T-helper 1 cell treated with Interleukin-12 subunit alpha and Interleukin-12 subunit beta and Interleukin-4 antibody, amounts not matched to agents 30 μg/mL and 1 μg/mL, for 36 hours (primary cell): Measurements from ENCODE around the gene HS3ST3B1.

Experiments
- H3K27ac Mint-ChIP-seq: one replicate; pipeline ENCODE4 v1.8.0; 2021; ENCODE audit warnings: mild to moderate bottlenecking, mixed read lengths
- H3K27me3 Mint-ChIP-seq: one replicate; pipeline ENCODE4 v1.8.0; 2021; ENCODE audit warnings: low read depth, mixed read lengths
- H3K36me3 Mint-ChIP-seq: one replicate; pipeline ENCODE4 v1.8.0; 2021; ENCODE audit warnings: low read depth, mixed read lengths
- H3K4me1 Mint-ChIP-seq: one replicate; pipeline ENCODE4 v1.8.0; 2021; ENCODE audit warnings: low read depth, mixed read lengths
- H3K4me3 Mint-ChIP-seq: one replicate; pipeline ENCODE4 v1.8.0; 2021; ENCODE audit warnings: mild to moderate bottlenecking, moderate library complexity, mixed read lengths
- H3K9me3 Mint-ChIP-seq: one replicate; pipeline ENCODE4 v1.8.0; 2021; ENCODE audit warnings: mixed read lengths

HS3ST3B1 gene

DNA sequence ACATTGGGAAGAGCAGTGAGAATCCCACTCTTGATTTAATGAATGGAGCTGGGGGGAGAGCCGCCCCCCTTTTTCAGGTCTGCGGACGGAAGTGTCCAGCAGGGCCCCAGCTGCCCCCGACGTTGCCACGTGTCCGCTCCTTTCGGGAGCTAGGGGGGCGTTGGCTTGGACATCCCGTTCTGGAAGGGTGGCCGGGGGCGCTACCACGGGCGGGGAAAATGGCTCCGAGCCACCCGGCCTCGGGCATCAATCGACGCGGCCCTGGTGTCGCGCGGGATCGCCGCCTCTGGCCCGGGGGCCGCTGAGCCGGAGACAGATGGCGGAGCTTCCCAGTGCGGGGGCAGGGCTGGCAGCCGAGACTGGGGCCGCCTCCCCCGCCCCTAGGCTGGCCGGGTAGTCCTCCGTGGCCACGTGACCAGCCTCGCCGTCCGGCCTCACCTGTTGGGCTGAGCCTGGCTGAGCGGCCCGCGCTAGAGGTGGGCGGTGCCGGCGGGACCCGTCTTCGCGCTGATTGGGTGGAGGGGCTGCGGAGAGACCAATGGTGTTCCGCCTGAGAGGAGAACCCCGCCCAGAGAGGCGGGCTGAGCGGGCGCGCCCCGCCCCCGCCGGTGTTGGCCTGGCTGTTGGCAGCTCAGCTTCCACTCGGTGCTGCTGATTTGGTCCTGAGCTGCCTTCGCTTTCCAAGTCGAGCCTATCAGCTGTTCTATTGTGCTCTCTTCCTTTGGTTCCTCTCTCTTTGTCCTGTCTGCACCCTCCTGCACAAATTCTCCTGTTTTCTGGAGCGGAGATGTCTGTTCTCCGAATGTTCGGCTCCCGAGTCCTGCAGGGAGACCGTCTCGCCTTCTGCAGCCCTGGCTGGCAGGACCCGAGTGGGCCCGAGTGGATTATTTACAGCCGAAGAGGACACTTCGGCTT, 8.3 kb downstream of the HS3ST3B1 start:
- H3K4me1 Mint-ChIP-seq = peaks cover 56% of the 10 kb centered on the region
- no peaks in the 10 kb centered on the region for H3K27me3 Mint-ChIP-seq
- peak overlapping the region; percentile 53 for H3K27ac Mint-ChIP-seq
- no peaks in the 10 kb centered on the region for H3K9me3 Mint-ChIP-seq
- peak overlapping the region; percentile 76 for H3K4me3 Mint-ChIP-seq
- peaks cover 53% of the 10 kb centered on the region for H3K36me3 Mint-ChIP-seq

DNA sequence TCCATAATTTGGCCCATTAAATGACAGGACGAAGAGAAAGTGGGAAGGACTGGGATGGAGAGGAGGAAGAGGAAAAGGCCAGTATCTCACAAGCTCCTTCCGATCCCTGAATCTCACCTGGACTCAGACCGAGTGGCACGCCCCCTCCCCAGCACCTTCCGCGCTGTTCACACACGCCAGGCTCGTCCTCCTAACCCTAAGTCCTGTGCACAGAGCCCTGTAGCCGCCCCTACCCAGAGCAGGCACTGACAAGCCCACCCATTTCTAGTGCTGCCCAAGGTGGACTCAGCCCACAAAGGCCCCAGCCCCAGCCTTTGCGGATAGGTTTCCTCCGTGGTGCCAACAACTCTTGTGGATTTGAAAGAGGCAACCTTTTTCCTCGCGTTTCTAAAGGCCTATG, 9.2 kb downstream of the HS3ST3B1 start:
- Mint-ChIP-seq H3K4me1 (peaks cover 49% of the 10 kb centered on the region), H3K4me3 (peak overlapping the region; percentile 39), H3K27ac (no peak overlapping the region), H3K9me3 (no peaks in the 10 kb centered on the region), H3K27me3 (no peaks in the 10 kb centered on the region), H3K36me3 (peaks cover 53% of the 10 kb centered on the region)

DNA sequence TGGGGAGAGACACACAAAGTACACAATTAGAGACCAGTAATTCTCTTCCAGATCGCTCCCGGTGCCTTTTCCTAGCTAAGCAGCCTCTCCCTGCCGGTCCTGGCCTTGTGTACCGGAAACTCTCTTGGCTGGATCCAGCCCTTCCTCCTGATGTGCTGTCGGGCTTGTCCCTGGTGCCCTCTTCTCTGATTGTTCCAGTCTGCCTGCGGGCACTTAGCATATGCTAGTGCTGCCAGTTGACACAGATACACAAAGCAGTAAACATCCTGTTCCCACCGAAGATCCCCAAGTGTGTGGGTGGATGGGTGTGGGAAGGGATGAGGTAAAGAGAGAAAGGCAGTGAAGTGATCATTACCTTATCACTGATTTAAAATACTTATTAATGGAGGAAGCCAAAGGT, 9.7 kb downstream of the HS3ST3B1 start:
- peak overlapping the region; percentile 39 for H3K4me3 Mint-ChIP-seq
- H3K9me3 Mint-ChIP-seq = no peaks in the 10 kb centered on the region
- H3K27ac Mint-ChIP-seq = peak overlapping the region; percentile 67
- H3K4me1 Mint-ChIP-seq = peaks cover 44% of the 10 kb centered on the region
- peaks cover 53% of the 10 kb centered on the region for H3K36me3 Mint-ChIP-seq
- no peaks in the 10 kb centered on the region for H3K27me3 Mint-ChIP-seq

DNA sequence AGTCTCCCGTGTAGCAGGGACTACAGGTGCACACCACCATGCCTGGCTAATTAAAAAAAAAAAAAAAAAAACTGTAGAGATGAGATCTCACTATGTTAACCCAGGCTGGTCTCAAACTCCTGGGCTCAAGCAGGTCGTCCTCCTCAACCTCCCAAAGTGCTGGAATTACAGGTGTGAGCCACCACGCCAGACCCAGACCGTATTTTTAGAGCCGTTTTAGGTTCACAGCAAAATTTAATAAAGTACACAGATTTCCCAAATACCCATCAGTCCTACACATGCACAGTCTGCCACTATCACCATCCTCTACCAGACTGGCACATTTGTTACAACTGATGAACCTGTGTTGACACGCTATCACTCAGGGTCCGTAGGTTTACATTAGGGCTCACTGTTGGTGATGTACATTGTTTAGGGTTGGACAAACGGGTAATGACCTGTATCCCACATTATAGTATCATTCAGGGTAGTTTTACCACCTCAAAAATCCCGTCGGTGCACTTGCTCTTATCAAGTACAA, 10.4 kb downstream of the HS3ST3B1 start:
- Mint-ChIP-seq H3K27ac (no peak overlapping the region), H3K36me3 (peaks cover 50% of the 10 kb centered on the region), H3K4me3 (no peak overlapping the region), H3K27me3 (no peaks in the 10 kb centered on the region), H3K4me1 (peaks cover 42% of the 10 kb centered on the region), H3K9me3 (no peaks in the 10 kb centered on the region)

DNA sequence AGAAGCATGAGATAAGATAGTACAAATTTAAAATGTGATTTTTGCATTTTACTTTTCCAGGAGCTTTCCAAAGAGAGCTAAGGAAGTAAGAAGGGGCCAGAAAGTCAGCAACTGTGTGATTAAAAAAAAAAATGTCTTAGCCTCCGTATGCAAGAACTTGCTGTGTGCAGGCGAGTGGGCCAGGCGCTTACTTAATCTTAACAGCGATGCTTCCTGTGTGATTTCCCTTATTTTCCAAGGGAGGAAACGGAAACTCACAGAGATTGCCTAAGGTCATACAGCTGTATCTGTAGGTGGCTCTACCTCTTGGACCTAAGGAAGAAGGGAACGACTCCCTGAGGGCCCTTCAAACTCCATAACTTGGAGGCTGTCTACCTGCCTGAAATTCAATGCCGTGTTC, 11.1 kb downstream of the HS3ST3B1 start:
- Mint-ChIP-seq H3K4me3 (no peak overlapping the region), H3K9me3 (no peaks in the 10 kb centered on the region), H3K36me3 (peaks cover 55% of the 10 kb centered on the region), H3K4me1 (peaks cover 44% of the 10 kb centered on the region), H3K27me3 (no peaks in the 10 kb centered on the region), H3K27ac (no peak overlapping the region)

DNA sequence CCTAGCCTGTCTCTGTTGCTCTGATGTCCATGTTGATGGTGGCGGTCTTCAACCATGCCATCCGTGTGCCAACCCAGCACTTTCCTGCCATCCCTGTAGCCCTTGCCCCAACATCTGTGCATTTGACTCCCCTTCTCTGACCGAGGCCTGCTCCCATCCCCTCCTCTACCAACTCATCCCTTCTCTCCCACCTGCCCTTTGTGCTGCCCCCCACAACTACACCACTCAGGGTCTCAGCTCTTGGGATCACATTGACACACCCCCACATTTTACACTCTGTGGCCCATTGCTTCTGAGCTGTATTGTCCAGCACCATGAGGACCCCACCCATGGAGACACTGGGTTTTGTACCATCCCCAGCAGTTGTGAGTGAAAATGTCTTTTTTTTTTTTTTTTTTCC, 11.6 kb downstream of the HS3ST3B1 start:
- no peak overlapping the region for H3K27ac Mint-ChIP-seq
- no peaks in the 10 kb centered on the region for H3K9me3 Mint-ChIP-seq
- peaks cover 49% of the 10 kb centered on the region for H3K4me1 Mint-ChIP-seq
- peaks cover 61% of the 10 kb centered on the region for H3K36me3 Mint-ChIP-seq
- no peaks in the 10 kb centered on the region for H3K27me3 Mint-ChIP-seq
- H3K4me3 Mint-ChIP-seq = no peak overlapping the region

DNA sequence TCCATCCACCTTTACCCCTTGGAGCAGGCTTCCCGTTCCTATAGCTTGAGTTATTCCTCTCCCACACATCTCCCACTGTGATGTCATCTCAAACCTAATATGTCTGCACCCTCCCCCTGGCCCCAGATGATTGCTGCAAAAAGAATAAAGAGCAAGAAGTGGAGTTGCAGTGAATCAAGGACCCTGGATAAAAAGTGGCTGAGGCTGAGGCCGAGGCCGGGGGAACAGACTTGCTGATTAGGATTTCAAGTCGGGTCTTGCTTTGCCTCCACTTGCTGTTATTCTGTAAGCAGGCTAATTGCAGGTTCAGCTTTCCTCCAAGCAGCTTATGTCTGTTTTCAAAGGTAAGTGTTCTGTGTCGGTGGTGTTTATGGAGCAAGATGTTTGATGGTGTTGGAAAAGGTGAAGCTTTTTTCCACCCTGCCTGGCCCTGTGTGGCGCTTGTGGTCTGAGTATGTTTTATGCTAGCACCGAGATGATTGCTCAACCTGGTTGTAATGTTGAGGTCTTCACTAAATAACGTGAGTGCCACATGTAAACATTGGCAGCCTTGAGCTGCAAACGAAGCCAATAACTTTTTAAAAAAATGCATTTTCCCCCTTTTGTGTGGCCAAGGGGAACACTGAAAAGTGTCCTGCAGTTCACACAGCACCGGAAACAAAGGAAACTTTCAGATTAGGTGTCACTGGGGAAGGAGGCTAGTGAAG, 15.4 kb downstream of the HS3ST3B1 start:
- Mint-ChIP-seq H3K36me3 (peaks cover 55% of the 10 kb centered on the region), H3K4me1 (peaks cover 55% of the 10 kb centered on the region), H3K27me3 (no peaks in the 10 kb centered on the region), H3K27ac (no peak overlapping the region), H3K4me3 (no peak overlapping the region), H3K9me3 (no peaks in the 10 kb centered on the region)

DNA sequence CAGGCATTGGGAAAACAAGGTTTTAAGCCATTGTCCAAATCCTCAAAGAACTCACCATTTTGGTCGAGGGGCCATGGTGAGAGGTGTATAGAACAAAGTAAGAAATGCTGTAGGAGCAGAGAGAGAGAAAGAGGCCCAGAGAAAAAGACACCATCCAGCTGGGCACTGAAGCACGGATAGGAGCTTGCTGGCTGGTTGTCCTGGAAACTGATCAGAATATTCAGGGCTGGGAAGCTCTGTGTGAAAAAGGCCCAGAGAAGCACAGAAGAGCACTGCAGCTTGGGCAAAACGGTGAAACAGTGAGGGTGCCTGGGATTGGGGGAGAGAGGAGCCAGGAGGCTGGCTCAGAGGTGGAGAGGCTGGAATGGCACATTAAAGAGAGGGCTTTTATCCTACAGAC, 16.5 kb downstream of the HS3ST3B1 start:
- H3K36me3 Mint-ChIP-seq = peaks cover 49% of the 10 kb centered on the region
- H3K4me1 Mint-ChIP-seq = peaks cover 55% of the 10 kb centered on the region
- no peaks in the 10 kb centered on the region for H3K27me3 Mint-ChIP-seq
- no peak overlapping the region for H3K27ac Mint-ChIP-seq
- H3K4me3 Mint-ChIP-seq = peak overlapping the region; percentile 7
- no peaks in the 10 kb centered on the region for H3K9me3 Mint-ChIP-seq

DNA sequence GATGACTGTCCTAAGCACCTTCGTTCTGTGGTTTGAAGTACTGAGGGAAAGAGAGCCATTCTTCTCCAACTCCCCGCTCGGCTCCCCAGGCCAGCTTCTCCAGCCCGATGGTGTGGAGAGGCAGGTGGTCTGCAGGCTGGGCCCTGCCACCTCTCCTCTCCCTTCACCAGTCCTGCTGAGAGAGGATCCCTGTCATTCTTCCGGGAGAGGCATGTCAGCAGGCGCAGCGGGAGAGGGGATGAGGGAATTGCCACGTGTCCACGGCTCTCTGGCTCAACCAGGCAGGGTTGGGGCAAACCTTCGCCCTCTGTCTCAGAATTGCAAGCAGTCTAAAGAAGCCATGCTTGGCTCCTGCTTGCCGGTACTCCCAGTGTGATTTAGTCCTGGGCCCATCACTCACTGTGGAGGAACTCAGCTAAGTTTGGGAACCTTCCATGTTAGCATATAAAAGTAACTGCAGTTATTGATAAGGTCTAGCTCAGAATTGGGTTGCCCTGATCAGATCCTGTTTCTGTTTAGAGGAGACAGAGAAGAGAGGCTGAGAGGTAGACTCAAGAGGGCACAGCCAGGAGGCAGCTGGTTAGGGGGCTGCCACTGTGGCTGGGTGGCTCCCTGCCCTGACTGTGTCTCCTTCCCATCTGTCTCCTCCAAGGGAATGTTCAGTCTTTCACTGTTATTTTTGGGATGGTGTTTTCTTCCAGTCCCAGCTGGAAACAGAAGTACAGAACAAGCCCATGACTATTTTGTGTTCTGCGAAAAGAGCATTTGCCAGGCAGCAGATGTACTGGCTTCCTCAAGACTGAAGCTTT, 17.4 kb downstream of the HS3ST3B1 start:
- H3K4me1 Mint-ChIP-seq = peaks cover 53% of the 10 kb centered on the region
- H3K9me3 Mint-ChIP-seq = no peaks in the 10 kb centered on the region
- peaks cover 43% of the 10 kb centered on the region for H3K36me3 Mint-ChIP-seq
- H3K27me3 Mint-ChIP-seq = no peaks in the 10 kb centered on the region
- H3K27ac Mint-ChIP-seq = peak overlapping the region; percentile 68
- H3K4me3 Mint-ChIP-seq = no peak overlapping the region

DNA sequence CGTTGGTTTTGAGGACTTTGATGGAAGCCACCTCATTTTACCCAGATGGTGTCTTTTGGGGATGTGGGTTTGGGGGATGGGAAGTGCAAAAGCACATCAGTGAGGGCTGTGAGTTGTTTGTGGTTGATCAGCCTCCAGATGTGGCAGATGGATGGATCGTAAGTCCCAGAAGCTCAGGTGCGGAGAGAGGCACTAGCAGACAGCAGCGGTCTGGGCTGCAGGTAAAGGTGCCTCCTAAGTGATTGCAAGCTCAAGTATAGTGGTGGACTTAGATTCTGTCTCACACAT, 18.0 kb downstream of the HS3ST3B1 start:
- H3K4me3 Mint-ChIP-seq = no peak overlapping the region
- peaks cover 53% of the 10 kb centered on the region for H3K4me1 Mint-ChIP-seq
- H3K27me3 Mint-ChIP-seq = no peaks in the 10 kb centered on the region
- peak overlapping the region; percentile 68 for H3K27ac Mint-ChIP-seq
- no peaks in the 10 kb centered on the region for H3K9me3 Mint-ChIP-seq
- peaks cover 40% of the 10 kb centered on the region for H3K36me3 Mint-ChIP-seq

DNA sequence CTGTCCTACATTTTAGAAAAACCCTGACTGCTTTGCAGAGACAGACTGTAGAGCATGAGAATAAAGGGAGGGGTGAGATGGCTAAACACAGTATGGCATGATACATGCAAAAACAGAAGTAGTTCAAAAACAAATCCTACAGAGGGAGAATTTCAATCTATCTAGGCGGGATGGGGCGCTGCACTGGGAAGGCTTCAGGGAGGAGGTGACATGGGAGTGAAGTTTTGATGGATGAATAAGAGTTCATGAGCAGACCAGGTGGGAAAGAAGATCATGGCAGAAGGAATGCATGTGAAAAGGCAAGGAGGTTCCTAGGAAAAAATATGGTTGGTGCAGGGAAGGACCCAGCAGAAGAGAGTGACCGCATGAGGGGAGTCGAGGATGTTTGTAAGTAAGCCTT, 19.2 kb downstream of the HS3ST3B1 start:
- Mint-ChIP-seq H3K4me1 (peaks cover 51% of the 10 kb centered on the region), H3K36me3 (peaks cover 31% of the 10 kb centered on the region), H3K27me3 (no peaks in the 10 kb centered on the region), H3K9me3 (no peaks in the 10 kb centered on the region), H3K4me3 (no peak overlapping the region), H3K27ac (no peak overlapping the region)

DNA sequence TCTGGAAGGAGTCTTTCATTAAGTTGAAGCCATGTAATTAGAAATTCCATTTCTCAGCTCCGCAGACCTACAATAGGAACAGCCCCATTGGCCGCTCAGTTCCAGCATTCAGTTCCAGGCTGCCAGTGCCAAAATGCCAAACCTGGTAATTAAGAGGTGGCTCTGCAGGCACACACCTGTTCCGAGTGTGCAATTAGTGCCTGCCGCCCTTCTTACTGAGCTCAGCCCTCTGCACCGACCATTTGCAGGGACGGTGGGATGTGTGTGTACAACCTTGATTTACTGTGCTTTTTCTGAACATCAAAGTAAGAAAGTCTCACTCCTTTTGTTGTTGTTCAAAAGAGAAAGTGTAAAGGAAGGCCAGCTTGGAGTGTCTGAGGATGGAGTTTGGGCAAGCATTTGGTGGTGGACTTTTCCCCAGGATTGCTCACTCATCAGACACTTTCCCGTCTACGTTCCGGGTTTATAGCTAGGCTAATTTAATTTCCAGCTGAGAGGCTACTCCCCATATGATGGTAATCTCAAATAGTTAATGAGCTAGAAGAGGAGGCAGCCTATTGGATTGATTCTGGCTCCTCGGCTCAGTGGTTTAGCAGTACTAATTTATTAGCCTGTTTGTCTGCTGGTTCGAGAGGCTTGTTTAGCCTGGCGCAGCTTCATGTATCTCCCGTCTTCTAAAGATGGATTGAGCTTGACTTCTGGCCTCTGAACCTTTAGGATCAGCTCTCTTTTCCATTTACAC, 20.0 kb downstream of the HS3ST3B1 start:
- Mint-ChIP-seq H3K4me3 (no peak overlapping the region), H3K9me3 (no peaks in the 10 kb centered on the region), H3K27ac (no peak overlapping the region), H3K27me3 (no peaks in the 10 kb centered on the region), H3K4me1 (peaks cover 51% of the 10 kb centered on the region), H3K36me3 (peaks cover 28% of the 10 kb centered on the region)

DNA sequence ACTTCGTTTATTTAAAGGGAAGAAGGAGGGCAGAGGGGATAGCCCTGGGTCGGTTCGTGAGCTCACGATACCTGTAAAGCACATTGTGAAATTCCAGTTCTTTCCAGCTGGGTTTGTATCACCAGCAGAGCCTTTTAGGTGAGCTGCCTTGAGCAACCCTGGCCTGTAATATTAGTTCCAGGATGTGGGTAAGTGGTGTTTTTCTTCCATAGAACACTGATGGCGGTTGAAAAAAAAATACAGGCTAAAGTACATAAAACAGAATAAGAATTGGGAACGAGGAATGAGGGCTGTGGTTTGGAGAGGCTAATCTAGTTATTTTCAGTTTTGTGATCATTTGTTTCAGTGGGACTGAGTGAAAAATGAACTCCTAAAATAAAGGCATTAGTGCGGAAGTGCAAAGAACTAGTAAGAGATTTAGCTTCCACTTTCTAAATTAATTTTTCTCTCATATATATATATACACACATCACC, 20.6 kb downstream of the HS3ST3B1 start:
- Mint-ChIP-seq H3K36me3 (peaks cover 23% of the 10 kb centered on the region), H3K4me1 (peaks cover 44% of the 10 kb centered on the region), H3K27me3 (no peaks in the 10 kb centered on the region), H3K9me3 (no peaks in the 10 kb centered on the region), H3K4me3 (no peak overlapping the region), H3K27ac (peak overlapping the region; percentile 4)
